ENCODE data around the gene NUP35. TPM values are rescaled to one million over a fixed set of nuclear protein-coding genes. Genes with fewer than 3 reads are reported as not detected.

Gene NUP35
- total and polyA plus RNA-seq, 2 experiments from 2014 or later, result 57.4 to 65.3 TPM

DNA sequence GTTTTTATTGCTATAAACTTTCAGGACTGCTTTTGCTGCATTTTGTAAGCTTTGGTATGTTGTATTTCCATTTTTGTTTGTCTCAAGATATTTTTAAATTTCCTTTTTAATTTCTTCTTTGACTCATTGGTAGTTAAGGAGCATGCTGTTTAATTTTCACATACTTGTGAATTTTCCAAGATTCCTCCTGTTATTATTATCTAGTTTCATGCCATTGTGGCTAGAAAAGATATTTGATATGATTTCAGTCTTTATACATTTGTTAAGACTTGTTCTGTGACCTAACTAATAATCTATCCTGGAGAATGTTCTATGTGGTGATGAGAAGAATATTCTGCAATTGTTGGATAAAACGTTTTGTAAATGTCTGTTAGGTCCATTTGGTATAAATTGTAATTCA is 62.1 kb downstream of the NUP35 start (continued):
- TF ChIP-seq ZNF462 (CRISPR knock-in tag; IDR thresholded peaks at IDR 0.05) (no peak), STAT1 (IDR thresholded peaks at IDR 0.05; ENCODE audit: unreplicated experiment) (no peak), JUNB (IDR thresholded peaks at IDR 0.05; ENCODE audit: unreplicated experiment) (no peak), CTCF (conservative IDR thresholded peaks at IDR 0.05; ENCODE audit: low read depth in 2 of 2) (no peak), ZNF114 (CRISPR knock-in tag; IDR thresholded peaks at IDR 0.05) (no peak), NANOG (IDR thresholded peaks at IDR 0.05; ENCODE audit: borderline replicate concordance) (no peak)
- TF ChIP-seq, protein P1, sequence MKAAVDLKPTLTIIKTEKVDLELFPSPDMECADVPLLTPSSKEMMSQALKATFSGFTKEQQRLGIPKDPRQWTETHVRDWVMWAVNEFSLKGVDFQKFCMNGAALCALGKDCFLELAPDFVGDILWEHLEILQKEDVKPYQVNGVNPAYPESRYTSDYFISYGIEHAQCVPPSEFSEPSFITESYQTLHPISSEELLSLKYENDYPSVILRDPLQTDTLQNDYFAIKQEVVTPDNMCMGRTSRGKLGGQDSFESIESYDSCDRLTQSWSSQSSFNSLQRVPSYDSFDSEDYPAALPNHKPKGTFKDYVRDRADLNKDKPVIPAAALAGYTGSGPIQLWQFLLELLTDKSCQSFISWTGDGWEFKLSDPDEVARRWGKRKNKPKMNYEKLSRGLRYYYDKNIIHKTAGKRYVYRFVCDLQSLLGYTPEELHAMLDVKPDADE (IDR thresholded peaks at IDR 0.05), result no peak

Measured in GM23338 (cell line).